ENCODE data around the gene IL9.

DNA sequence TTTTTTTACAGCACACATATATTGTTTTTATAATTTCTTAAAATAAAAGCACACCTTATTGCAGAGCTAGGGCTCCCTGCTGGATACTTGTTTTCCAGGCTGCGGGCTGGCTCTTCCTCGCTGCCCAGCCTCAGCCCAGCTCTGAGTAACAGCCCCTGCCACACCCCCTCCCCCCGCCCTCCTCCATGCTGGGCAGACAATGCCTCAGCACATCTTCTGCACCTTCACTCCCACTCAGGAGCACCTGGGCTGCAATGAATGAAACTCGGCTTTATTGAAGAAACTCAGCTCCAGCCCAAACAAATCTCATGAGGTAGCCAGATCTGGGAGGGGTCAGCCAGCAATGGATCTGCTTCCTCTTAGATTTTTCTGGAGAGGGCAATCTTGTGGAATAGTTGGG, 9.5 kb downstream of the IL9 start:
- TF ChIP-seq, protein P1, sequence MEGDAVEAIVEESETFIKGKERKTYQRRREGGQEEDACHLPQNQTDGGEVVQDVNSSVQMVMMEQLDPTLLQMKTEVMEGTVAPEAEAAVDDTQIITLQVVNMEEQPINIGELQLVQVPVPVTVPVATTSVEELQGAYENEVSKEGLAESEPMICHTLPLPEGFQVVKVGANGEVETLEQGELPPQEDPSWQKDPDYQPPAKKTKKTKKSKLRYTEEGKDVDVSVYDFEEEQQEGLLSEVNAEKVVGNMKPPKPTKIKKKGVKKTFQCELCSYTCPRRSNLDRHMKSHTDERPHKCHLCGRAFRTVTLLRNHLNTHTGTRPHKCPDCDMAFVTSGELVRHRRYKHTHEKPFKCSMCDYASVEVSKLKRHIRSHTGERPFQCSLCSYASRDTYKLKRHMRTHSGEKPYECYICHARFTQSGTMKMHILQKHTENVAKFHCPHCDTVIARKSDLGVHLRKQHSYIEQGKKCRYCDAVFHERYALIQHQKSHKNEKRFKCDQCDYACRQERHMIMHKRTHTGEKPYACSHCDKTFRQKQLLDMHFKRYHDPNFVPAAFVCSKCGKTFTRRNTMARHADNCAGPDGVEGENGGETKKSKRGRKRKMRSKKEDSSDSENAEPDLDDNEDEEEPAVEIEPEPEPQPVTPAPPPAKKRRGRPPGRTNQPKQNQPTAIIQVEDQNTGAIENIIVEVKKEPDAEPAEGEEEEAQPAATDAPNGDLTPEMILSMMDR (IDR thresholded peaks at IDR 0.05; ENCODE audit: low read length), result no peak
- no peak for TF ChIP-seq EZH2 (optimal IDR thresholded peaks at IDR 0.05; ENCODE audit: low read depth, low read length)
- no peak for TF ChIP-seq EZH2phosphoT487 (IDR thresholded peaks at IDR 0.05; ENCODE audit: low read length)

All from MM.1S (cell line).